Endothelial cell (in vitro differentiated cells): ENCODE measurements around the gene SDCCAG8. TPM values are rescaled to one million over a fixed set of nuclear protein-coding genes. Genes with fewer than 3 reads are reported as not detected.
A peak's percentile ranks its signal among the peaks of the same experiment; 100 is the strongest.

Experiments
- DNase-seq: peaks from one replicate; pipeline ENCODE4 v3.0.0; 2021; ENCODE audit warnings: low spot score
- H3K27ac Mint-ChIP-seq: one replicate; pipeline ENCODE4 v1.8.0; 2021; ENCODE audit warnings: mixed read lengths, inconsistent platforms; ENCODE audit not compliant: unreplicated experiment
- H3K27me3 Mint-ChIP-seq: one replicate; pipeline ENCODE4 v1.8.0; 2021; ENCODE audit warnings: mild to moderate bottlenecking, moderate library complexity, mixed read lengths, inconsistent platforms; ENCODE audit not compliant: unreplicated experiment
- H3K36me3 Mint-ChIP-seq: one replicate; pipeline ENCODE4 v1.8.0; 2021; ENCODE audit warnings: mild to moderate bottlenecking, low read depth, mixed read lengths, inconsistent platforms; ENCODE audit not compliant: unreplicated experiment
- H3K4me1 Mint-ChIP-seq: one replicate; pipeline ENCODE4 v1.8.0; 2021; ENCODE audit warnings: mild to moderate bottlenecking, mixed read lengths, inconsistent platforms; ENCODE audit not compliant: unreplicated experiment
- H3K4me3 Mint-ChIP-seq: one replicate; pipeline ENCODE4 v1.8.0; 2021; ENCODE audit warnings: mild to moderate bottlenecking, mixed read lengths, inconsistent platforms; ENCODE audit not compliant: unreplicated experiment
- H3K9me3 Mint-ChIP-seq: one replicate; pipeline ENCODE4 v1.8.0; 2021; ENCODE audit warnings: mixed read lengths, inconsistent platforms; ENCODE audit not compliant: unreplicated experiment
- CTCF ChIP-seq: fragments of 200-600 bp; sonication (generic); IDR thresholded peaks from one replicate; pipeline ENCODE4 v1.5.0; 2021; ENCODE audit warnings: antibody characterized with exemption; ENCODE audit not compliant: unreplicated experiment
- microRNA-seq: library from miRNA; unstranded; fragments of <30 nt; microRNA quantifications from one replicate; pipeline ENCODE4, GENCODE V29; 2020; ENCODE audit not compliant: unreplicated experiment
- total RNA-seq: library from RNA; stranded (reverse); fragmentation: NEBNext Ultra II Directional; extraction: Animal tissue kit (Norgen Biotek cat#: 25700); gene quantifications from one replicate; pipeline ENCODE4 v1.2.1, GENCODE V29; 2021; ENCODE audit not compliant: unreplicated experiment

The SDCCAG8 gene
- total RNA-seq, 1 donor from 2014 or later, result 41.9 TPM

GRCh38 chr1:243543501-243543900 lies 287.7 kb downstream of the SDCCAG8 start:
- no peak for DNase-seq
- H3K4me1 Mint-ChIP-seq, result peaks cover 2% of the 10 kb centered on the region
- H3K27me3 Mint-ChIP-seq, result no peaks in the 10 kb centered on the region
- no peaks in the 10 kb centered on the region for H3K36me3 Mint-ChIP-seq
- no peak for TF ChIP-seq CTCF
- no peak overlapping the region for H3K4me3 Mint-ChIP-seq
- no peak overlapping the region for H3K27ac Mint-ChIP-seq
- no peaks in the 10 kb centered on the region for H3K9me3 Mint-ChIP-seq

- no peak overlapping the region for H3K4me3 Mint-ChIP-seq
- no peak for TF ChIP-seq CTCF
- no peak overlapping the region for H3K27ac Mint-ChIP-seq
- H3K4me1 Mint-ChIP-seq, result peaks cover 2% of the 10 kb centered on the region
- H3K9me3 Mint-ChIP-seq, result no peaks in the 10 kb centered on the region
- DNase-seq, result no peak
- peaks cover 5% of the 10 kb centered on the region for H3K27me3 Mint-ChIP-seq
- H3K36me3 Mint-ChIP-seq, result no peaks in the 10 kb centered on the region
Measured at GRCh38 chr1:243546457-243546856, 290.6 kb downstream of the SDCCAG8 start.

GRCh38 chr1:243547891-243548290 lies 292.1 kb downstream of the SDCCAG8 start:
- peaks cover 2% of the 10 kb centered on the region for H3K4me1 Mint-ChIP-seq
- no peak for DNase-seq
- H3K27me3 Mint-ChIP-seq, result peaks cover 5% of the 10 kb centered on the region
- no peaks in the 10 kb centered on the region for H3K9me3 Mint-ChIP-seq
- no peak for TF ChIP-seq CTCF
- H3K4me3 Mint-ChIP-seq, result no peak overlapping the region
- H3K27ac Mint-ChIP-seq, result no peak overlapping the region
- no peaks in the 10 kb centered on the region for H3K36me3 Mint-ChIP-seq

DNA sequence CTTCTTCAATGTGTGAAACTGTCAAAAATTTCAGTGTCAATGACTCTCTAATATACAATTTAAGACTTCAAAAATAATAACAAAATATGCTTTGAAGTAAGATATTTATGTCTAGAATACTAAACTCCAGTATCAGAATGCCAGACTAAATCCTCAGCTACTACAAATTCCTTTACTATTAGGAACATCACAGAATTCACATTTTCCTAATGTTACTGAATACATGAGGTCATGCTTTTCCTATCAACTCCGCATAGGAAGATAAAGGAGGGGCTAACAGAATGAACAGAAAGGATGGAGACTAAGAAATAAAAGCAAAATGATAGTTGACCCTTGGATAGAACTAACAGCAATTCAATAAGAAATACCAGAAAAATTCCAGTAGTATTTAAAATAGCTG lies 292.7 kb downstream of the SDCCAG8 start:
- no peak for TF ChIP-seq CTCF
- H3K4me1 Mint-ChIP-seq, result no peaks in the 10 kb centered on the region
- H3K4me3 Mint-ChIP-seq, result no peak overlapping the region
- no peak overlapping the region for H3K27ac Mint-ChIP-seq
- no peaks in the 10 kb centered on the region for H3K36me3 Mint-ChIP-seq
- H3K9me3 Mint-ChIP-seq, result no peaks in the 10 kb centered on the region
- H3K27me3 Mint-ChIP-seq, result peaks cover 5% of the 10 kb centered on the region
- DNase-seq, result no peak

GRCh38 chr1:243549108-243549507 lies 293.3 kb downstream of the SDCCAG8 start:
- no peaks in the 10 kb centered on the region for H3K9me3 Mint-ChIP-seq
- H3K27me3 Mint-ChIP-seq, result peaks cover 5% of the 10 kb centered on the region
- no peak for TF ChIP-seq CTCF
- no peaks in the 10 kb centered on the region for H3K36me3 Mint-ChIP-seq
- DNase-seq, result no peak
- no peaks in the 10 kb centered on the region for H3K4me1 Mint-ChIP-seq
- H3K27ac Mint-ChIP-seq, result no peak overlapping the region
- no peak overlapping the region for H3K4me3 Mint-ChIP-seq

Small RNAs within 50 kb of the gene (microRNA-seq; reads per million reads assigned to microRNA genes)
- 1.1 reads per million, percentile 14 among the genes with 10 or more reads in this experiment for gene MIR4677

Other genes with a start within 250 kb of the SDCCAG8 start
- 168 TPM for gene CEP170, start 760 bp upstream of the SDCCAG8 start, total RNA-seq